Gastroesophageal sphincter (tissue), 3 donors: ENCODE results near the gene RBKS.

ENCODE experiments used
- CTCF ChIP-seq, 4 experiments: fragments of 200-600 bp in 2 of 4; fragments of 450-650 bp in 2 of 4; sonication (generic) in 1 of 4; IDR thresholded peaks; one replicate each; pipeline ENCODE4 v1.5.1; 2017 to 2019; ENCODE audit warnings: antibody characterized with exemption in 4 of 4, mild to moderate bottlenecking in 2 of 4, moderate library complexity in 2 of 4
- POLR2A ChIP-seq, 2 donors: fragments of 450-650 bp; IDR thresholded peaks; one replicate each; pipeline ENCODE4 v1.6.1; 2017; ENCODE audit warnings: antibody characterized with exemption in 2 of 2, mild to moderate bottlenecking in 2 of 2, moderate library complexity in 1 of 2

DNA sequence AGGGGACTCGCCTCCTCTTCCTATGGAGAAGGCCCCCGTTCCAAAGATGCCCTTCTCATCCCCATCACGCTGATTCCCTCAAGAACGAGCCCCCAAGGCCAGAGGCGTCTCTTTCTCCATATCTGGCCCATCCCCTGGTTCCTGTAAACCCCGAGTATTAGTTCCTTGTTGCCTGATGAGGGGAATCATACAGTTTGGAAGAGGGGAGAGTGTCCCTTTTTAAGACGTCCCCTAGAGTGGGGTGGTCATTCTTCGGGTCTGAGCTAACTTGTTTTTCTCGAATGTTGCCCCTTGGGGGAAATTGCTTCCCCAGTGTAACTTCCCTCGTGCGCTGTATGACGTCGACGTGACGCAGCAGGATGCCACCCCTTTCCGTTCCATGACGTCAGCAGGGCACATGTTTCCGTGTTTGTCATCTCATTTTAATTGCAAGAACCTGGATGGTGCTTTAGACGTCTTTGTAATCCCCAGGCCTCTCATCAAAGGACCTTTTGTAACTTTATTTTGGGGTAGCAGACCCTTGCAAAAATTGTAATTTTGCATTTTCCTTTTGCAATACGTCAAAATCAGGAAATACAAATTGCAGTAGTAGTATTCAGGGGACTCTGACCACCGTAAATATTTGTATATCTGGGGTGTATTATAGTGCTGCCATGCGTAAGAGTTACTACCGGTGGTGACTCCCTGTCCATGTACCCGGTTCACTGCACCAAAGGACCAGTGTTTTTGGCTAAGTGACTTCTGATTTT lies 911 bp upstream of the RBKS start:
- TF ChIP-seq CTCF (IDR thresholded peaks at IDR 0.05), result no peak
- no peak for TF ChIP-seq POLR2A (IDR thresholded peaks at IDR 0.05)
